HG02610 (cell line): ENCODE measurements around the gene ONECUT3.

ENCODE experiments used
- ATAC-seq: cut with Tn5 transposase; IDR thresholded peaks from one replicate; pipeline ENCODE4 v1.9.1; 2021; ENCODE audit warnings: mild to moderate bottlenecking, moderate library complexity; ENCODE audit not compliant: unreplicated experiment

The ONECUT3 gene

GRCh38 chr19:1767464-1767933 lies 14.2 kb downstream of the ONECUT3 start:
- no peak for ATAC-seq

GRCh38 chr19:1768248-1768647 lies 14.9 kb downstream of the ONECUT3 start:
- ATAC-seq = no peak

- no peak for ATAC-seq
Observed at GRCh38 chr19:1768918-1769644, 15.8 kb downstream of the ONECUT3 start.

DNA sequence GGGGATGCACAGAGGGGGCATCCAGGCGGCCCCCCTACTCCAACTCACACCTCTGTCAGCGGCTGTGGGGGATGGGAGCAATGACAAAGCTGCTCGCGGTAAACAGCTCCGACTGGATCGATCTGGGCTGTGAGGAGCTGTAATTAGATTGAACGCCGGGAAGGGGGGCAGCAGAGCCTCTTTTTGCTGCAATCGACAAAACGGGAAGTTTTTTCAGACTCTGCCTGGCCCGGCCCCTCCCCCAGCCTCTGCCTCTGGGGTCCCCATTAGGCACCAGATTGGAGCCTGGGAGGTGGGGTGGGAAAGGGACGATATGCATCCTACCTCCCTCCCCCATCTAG lies 16.3 kb downstream of the ONECUT3 start:
- ATAC-seq = no peak

GRCh38 chr19:1770866-1771576 lies 17.7 kb downstream of the ONECUT3 start:
- ATAC-seq = no peak

DNA sequence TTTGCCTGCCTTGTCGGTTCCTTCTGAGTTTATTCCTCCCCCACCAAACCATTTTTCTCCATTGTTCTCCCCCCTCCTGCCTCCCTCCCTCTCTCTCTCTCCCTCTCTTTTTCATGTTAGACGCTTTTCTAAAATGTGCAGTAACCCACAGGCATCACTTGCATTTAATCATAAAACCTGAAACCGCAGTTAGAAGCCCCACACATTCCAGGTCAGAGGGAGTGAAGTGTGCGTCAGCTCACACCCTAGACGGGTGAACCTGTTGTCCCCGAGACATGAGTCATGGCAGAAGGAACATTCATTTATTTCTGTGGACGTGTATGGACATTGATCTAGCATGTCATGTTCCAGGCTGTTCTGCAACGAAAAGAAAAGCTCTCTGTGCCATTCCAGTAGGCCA lies 19.9 kb downstream of the ONECUT3 start:
- ATAC-seq = no peak

DNA sequence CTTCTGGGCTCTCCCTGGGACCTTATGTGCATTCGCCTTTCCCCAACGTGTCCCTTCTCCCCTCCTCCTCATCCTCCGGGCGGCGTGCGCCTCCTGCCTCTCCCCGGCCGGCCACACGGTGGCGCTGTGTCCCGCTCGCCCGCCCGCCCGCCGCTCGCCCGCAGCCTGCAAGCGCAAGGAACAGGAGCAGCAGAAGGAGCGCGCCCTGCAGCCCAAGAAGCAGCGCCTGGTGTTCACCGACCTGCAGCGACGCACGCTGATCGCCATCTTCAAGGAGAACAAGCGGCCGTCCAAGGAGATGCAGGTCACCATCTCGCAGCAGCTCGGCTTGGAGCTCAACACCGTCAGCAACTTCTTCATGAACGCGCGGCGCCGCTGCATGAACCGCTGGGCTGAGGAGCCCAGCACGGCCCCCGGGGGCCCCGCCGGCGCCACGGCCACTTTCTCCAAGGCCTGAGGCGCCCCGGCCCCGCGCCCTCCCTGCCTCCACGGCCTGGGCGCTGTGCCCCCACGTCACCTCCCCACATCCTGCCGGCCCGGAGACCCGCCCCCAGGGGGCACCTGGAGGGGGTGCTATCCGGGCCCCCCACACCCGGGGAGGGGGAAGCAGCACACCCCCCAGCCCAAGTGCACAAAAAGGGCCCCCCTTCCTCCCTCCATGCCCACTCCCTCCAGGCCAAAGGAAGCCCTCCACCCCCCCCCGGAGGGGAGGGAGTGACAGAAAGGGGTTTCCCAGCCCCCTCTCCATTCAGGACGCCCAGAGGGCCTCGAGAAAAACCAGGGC lies 21.9 kb downstream of the ONECUT3 start:
- no peak for ATAC-seq

GRCh38 chr19:1775951-1776605 lies 22.8 kb downstream of the ONECUT3 start:
- no peak for ATAC-seq

DNA sequence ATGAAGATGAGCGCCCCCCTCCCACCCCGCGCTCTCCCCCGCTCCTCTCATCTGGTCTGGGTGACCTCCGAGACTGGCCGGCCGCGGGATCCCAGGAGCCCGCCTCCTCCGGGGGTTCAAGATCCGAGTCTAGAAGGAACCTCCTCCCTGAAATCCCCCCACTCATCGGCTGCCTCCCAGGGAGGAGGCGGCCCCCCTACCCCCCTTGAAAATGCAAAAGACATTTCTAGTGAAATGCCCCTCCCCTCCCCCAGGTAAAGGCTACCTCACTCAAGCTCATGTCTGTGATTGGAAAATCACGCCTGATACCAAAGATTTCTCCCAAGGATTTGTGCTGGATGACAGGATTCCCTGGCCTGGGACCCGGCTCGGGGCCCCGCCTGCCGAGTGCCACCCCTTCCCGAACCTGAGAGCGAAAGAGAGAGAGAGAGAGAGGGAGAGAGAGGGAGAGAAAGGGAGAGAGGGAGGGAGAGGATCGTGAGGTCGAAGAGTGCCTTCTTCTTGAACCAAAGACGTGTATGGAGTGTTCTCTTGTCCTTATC lies 23.4 kb downstream of the ONECUT3 start:
- ATAC-seq = no peak

DNA sequence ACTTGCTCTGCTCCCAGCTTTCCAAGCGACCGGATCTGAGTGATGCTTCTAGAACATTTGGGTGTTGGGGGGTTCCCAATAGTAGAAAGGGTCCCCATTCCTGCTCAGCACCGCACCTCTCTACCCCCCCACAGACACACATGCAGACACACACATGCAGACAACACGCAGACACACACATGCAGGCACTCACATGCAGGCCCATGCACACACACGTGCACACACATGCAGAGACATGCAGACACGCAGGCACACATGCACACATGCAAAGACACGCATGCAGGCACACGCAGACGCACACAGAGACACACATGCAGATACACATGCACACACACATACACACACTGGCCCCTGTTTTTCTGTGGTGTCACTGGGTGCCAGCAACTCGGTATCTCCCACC lies 23.8 kb downstream of the ONECUT3 start:
- ATAC-seq = no peak

- no peak for ATAC-seq
Observed at GRCh38 chr19:1779574-1779973, 26.3 kb downstream of the ONECUT3 start.

- ATAC-seq = no peak
Observed at GRCh38 chr19:1780272-1780958, 27.1 kb downstream of the ONECUT3 start.

GRCh38 chr19:1782521-1782920 lies 29.2 kb downstream of the ONECUT3 start:
- ATAC-seq = no peak

- no peak for ATAC-seq
Observed at GRCh38 chr19:1783354-1783753, 30.0 kb downstream of the ONECUT3 start.

GRCh38 chr19:1783874-1784273 lies 30.6 kb downstream of the ONECUT3 start:
- ATAC-seq = no peak

DNA sequence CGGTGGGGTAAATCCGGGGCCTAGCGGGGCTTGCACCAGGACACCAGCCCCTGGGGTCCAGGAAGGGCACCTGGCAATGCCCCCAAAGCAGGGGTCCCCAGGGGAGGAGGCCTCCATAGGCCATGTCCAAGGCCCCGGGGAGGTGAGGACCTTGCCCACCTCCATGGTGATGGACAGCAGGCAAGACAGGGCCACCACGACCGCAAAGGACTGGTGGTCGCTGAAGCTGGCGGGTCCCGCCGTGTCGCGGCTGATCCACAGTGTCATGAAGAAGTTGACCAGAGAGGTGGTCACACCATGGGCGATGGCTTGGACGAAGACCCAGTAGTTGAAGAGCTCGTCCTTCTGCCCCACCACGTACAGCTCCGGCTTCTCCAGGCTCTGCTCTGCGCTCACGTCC lies 32.0 kb downstream of the ONECUT3 start:
- no peak for ATAC-seq

- ATAC-seq = no peak
Observed at GRCh38 chr19:1786668-1787067, 33.4 kb downstream of the ONECUT3 start.

DNA sequence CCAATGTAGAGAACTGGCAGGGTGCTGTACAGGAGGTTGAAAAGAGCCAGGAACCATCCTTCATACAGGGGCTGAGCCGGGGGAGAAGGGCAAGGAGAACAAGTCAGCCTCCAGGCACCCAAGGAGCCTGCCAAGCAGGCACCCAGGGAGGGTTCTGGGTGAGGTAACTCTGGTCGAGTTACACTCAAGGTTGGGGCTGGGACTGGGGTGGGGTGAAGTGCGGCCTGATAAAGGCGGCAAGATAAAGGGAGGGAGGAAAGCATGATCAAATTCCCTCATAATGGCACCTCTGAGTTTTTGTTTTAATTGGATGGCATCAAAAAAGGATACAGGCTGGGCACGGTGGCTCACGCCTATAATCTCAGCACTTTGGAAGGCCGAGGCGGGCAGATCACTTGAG lies 33.8 kb downstream of the ONECUT3 start:
- no peak for ATAC-seq

DNA sequence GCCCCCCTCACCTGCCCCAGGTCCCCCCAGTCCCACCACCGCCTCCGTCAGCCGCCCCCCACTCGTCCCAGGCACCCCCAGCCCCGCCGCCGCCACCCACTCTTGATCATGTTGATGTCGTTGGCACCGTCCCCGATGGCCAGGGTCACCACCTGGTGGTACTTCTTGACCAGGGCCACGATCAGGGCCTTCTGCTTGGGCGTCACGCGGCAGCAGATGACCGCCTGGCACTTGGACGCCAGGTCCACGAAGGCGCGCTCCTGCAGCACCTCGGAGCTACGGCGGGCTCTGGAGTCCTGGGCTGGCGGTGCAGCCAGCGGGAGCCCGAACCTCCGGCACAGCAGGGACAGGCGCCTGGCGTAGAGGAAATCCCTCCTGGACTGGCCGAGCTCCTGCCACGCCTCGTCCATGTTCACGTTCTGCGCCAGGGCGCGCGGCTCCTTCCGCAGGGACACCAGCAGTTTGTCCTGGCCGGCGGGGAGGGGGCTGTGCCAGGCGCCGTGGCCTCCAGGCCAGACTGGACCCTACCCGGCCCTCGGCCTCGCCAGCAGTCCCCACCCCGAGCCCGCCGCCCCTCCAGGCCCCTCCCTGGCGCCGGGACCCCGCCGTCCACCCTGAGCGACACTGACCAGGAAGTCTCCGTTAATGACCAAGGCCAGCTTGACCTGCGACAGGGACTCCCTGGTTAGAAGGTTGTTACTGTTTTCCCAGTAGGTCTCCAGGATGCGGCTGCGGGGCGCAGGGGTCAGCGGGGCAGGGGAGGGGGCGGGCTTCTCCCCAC lies 36.1 kb downstream of the ONECUT3 start:
- ATAC-seq = no peak
